ENCODE data around the gene SLC7A9.

The SLC7A9 gene

DNA sequence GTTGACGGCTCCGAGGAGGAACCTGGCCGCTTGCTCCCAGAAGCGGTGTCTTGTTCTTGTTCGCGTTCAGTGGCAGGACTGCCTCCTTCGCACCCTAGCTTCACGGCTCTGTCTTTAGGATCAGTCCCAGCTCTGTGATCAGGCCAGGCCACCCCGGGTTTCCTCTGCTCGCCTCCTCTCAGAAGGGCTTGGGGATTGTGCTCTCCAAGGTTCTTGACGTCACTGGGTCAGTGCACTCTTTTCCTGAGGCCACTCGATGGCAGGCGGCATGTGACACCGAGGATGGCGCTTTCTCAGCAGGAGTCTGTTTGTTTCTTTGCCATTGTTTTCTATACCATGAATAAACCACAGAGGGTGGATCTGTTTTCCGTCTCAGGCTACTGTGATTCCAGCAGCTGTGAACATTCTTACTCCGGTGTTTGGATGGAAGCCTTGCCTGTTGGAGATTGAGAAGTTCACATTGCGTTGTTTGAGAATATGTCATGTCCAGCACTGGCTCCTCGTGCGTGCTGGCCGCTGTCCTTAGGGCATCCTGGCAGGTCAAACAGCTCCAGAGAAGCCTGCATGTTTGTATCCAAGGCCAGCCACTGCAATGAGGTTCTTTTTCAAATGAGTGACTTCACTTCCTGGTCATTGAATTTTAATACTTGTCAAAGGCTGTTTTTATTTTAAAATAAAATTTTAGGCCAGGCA, 44.5 kb downstream of the SLC7A9 start:
- DNase-seq (ENCODE audit: low read depth), result no peak

DNA sequence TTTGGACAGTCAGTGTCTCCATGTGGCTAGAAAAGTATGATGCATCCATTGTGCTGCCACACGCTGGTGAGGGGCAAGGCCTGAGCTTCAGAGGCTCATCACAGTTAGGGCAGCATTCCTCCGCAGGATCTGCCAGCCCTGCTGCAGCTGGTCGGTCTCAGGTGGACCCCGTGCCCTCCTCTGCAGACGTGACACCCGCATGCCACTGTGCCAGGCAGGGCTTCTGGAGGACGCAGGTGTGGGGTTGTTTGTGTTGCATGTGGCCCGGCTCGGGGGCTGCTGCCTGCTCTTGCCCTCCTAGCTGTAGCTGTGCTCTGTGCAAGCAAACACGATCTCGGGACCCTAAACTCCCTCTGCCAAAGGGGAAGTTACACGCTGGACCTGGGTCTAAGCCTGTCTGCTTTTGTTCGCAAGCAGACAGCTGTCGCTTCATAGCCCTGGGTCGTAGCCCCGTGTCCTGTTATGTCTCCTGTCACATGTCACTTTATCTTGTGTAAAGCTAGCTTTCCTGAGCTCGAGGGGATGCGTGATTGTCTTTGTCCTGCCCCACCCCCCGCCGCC, 45.3 kb downstream of the SLC7A9 start:
- no peak for DNase-seq (ENCODE audit: low read depth)

DNA sequence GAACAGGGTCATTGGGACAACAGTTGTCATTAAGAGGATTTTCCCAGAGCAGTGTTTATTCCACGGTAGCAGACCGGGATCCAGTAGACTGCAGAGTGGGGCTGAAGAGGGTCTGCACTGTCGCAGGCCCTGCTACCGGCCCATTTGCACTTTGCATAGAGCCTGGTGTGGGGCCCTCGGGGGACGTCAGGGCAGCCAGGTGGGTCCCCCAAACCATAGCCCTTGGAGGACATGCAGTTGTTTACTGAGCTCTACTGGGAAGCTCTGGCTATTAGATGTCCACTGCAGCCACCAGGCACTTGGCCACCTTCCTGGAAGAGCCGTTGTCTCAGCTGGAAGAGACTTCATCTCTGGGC, 45.8 kb downstream of the SLC7A9 start:
- no peak for DNase-seq (ENCODE audit: low read depth)

- DNase-seq (ENCODE audit: low read depth), result no peak
Observed at GRCh38 chr19:32822916-32823746, 46.4 kb downstream of the SLC7A9 start.

DNA sequence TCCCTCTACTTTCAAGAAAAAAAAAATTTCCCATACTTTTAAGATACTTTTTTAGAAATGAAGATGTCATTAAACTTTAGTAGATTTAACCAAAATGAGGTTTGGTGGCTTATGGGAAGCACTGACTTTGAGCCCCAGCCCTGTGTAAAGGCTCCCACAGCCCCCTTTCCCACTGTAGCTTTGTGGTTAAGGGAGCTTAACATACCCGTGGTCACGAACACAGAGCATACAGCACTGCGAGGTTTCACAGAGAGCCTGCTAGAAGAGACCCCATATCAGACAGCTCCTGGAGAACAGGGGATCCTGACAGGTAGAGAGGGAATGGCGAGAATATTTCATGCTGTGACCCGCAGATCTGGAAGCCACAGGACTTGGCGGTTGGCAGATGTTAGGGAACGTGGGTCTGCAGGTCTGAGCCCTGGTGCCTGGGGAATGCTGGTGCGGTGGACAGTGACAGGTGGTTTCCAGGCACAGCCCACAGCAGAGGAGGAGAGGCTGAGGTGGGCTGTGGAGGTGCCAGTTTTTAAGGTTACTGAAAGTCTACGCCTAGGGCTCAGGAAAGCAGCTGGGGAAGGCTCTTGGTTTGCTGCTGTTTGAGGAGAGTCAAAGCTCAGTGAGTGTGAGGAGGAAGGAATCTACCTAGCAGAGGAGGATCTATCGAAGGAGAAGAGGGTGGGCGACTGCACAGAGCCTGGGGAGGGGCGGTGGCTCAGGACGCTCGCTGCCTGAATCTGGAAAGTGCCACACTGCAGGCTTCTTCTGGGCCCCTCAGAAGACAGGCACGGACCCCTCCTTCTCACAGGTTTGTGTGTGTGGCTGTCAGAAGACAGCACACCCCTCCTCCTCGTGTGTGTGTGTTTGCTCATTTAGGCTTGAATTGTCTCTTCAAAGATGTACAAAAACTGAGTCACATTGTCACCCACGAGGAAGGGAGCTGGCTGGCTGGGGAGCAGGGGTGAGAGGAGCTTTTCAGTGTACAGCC, 49.9 kb downstream of the SLC7A9 start:
- DNase-seq (ENCODE audit: low read depth), result no peak

DNA sequence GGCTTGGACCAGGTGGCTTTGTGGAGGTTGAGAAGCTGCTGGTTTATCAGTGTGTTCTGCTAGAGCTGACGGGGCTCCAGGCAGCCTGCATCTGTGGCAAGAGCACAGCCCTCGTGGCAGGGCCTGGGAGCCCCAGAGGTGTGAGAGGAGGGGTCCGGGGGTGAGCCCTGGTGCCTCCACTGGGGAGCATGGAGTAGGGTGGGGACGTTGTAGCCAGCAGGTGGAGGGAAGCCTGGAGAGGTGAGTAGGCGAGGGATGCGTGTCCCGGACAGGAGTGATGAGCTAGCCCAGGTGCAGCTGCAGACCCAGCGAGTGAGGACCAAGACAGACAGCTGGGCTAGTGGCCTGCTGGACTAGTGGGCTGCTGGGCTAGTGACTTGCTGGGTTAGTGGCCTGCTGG, 51.0 kb downstream of the SLC7A9 start:
- DNase-seq (ENCODE audit: low read depth), result no peak

- DNase-seq (ENCODE audit: low read depth), result no peak
Observed at GRCh38 chr19:32817569-32818476, 51.7 kb downstream of the SLC7A9 start.

GRCh38 chr19:32816555-32817099, 52.9 kb downstream of the SLC7A9 start:
- no peak for DNase-seq (ENCODE audit: low read depth)

DNA sequence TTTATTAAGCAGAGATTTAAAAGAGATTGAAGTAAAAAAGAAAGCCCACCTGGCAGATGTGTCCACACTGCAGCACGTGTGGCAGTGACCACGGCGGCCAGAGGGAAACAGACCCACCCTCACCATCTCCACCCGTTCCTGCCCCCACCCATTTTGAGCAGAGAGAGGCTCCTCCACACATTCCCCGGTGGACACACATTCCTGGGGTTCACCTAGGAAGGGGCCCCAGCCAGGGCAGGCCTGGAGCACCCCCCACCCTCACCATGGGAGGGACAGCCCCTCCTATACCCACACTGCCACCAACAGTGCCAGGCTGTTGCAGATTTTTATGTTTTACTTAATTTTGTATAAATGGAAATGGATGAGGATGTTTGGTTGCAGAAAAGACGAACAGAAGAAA, 54.9 kb downstream of the SLC7A9 start:
- no peak for DNase-seq (ENCODE audit: low read depth)

DNA sequence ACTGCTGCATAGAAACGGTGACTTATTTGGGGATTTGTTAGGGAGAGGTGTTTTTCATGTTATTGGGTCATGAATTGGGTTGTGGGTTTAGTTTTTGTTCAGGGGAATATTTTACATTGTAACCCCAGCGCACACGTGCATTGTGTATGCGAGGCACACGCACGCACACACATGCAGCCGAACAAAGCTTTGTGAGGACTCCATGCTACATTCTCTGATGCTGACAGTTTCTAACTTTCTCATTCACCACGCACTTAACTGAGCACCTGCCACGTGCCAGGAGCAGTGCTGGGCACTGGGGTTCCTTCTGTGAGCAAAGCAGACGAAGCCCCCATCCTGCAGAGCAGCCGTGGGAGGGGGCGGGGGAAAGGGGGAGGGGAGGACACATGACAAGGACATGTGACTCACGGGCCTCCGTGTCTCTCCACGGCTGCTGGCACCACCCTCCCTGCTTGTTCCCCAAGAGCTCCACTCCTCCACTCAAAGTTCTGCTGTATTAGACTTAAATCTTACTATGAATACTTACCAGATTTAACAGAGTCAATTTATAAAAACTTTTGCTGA, 55.6 kb downstream of the SLC7A9 start:
- no peak for DNase-seq (ENCODE audit: low read depth)

DNA sequence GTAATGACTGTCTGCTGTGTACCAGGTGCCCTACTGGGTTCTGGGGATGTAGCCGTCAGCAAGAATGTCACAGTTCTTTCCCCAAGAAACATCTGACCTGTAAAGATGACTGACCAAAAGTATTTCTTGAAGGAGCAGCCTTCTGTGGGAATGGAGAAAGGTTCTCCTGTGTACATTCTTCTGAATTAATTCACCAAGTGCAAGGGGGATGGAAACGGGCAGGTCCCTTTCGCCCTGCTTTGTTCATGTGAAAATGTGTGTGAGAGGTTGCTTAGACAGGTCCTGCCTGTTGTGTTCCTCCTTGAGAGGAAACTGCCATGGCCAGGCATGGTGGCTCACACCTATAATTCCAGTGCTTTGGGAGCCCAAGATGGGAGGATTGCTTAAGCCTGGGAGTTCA, 57.0 kb downstream of the SLC7A9 start:
- DNase-seq (ENCODE audit: low read depth), result no peak

GRCh38 chr19:32812036-32812435, 57.5 kb downstream of the SLC7A9 start:
- no peak for DNase-seq (ENCODE audit: low read depth)

- DNase-seq (ENCODE audit: low read depth), result no peak
Observed at GRCh38 chr19:32811151-32811550, 58.4 kb downstream of the SLC7A9 start.

GRCh38 chr19:32810452-32810851, 59.1 kb downstream of the SLC7A9 start:
- no peak for DNase-seq (ENCODE audit: low read depth)

- no peak for DNase-seq (ENCODE audit: low read depth)
Observed at GRCh38 chr19:32809754-32810153, 59.8 kb downstream of the SLC7A9 start.

- no peak for DNase-seq (ENCODE audit: low read depth)
Observed at GRCh38 chr19:32809254-32809653, 60.3 kb downstream of the SLC7A9 start.

GRCh38 chr19:32808236-32808635, 61.3 kb downstream of the SLC7A9 start:
- no peak for DNase-seq (ENCODE audit: low read depth)

DNA sequence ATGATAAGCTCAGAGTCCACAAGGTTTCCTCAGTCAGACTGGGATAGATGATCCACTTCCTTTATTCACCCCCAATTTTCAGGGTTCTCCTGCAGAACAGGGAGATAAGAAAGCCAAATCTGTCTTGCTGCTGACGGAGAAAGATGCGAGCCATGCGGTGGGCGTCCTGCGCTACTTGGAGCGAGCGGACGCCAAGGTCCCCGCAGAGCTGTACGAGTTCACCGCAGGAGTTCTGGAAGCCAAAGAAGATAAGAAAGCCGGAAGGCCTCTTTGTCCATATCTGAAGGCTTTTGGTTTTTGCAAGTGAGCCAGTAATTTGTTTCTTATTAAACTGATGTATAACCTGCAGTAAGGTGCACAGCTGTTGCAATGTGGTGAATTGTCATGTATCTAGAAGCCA, 66.7 kb downstream of the SLC7A9 start:
- DNase-seq (ENCODE audit: low read depth), result no peak

DNA sequence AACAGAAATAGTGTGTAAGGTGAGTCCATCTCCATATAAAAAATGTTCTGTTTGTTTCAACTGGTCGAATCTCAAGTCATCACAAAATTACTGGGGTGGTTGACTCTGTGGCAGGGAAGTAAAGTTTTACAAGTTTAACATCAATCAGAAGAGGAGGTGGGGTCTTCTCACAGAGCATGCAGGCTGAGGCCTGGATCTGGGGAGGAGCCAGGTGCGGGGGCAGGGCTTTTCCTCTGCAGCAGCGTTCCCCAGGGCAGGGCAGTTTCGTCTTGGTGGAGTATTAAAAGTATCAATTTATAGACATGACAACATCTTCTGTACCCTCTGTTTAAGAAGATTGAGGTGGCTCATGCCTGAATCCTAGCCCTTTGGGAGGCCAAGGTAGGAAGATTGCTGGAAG, 68.8 kb downstream of the SLC7A9 start:
- no peak for DNase-seq (ENCODE audit: low read depth)

- DNase-seq (ENCODE audit: low read depth), result no peak
Observed at GRCh38 chr19:32800191-32800590, 69.4 kb downstream of the SLC7A9 start.
